ENCODE results near the gene RAD51D. TPM values are rescaled to one million over a fixed set of nuclear protein-coding genes. Genes with fewer than 3 reads are reported as not detected.
A peak's percentile ranks its signal among the peaks of the same experiment; 100 is the strongest.
"Not testable (repeated sequence)": the region's sequence is repeated elsewhere in the genome, so short reads cannot be mapped to it uniquely, and the experiment has no call there.

The RAD51D gene
- total RNA-seq, result 16.9 TPM

DNA sequence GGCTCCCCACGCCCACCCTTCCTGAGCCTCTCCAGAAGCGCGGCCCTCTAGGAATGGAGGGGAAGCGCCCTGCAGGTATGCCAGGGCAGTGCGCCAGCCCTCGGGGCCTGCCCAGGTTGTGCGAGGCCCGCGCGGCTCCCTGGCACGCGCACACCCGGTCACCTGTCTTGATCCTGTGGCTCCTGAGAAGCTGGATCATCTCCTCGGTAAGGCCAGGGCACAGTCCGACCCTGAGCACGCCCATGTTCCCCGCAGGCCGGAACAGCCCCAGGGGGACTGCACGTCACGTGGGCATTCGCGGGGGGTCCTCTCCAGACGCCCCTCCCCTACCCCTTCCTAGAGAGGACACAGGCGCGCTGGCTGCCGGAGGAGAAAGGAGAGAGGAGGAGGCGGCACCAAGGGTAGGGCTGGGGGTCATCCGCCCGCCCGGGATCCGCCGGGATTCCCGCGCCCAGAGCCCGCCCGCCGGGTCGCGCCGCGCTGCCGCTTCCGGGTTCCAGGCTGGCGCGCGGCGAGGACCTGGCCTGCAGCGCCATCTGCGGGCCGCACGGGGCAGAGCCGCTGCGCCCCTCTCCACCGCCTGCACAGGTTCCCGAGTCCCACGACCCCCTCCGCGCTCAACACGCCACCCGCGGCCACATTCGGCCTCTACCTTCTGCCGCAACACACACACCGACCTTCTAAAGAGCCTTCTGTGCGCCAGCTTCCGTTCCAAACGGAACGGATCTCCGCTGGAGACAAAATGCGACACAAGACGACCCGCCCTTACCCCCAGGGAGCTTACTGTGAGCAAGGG lies at the start of gene RAD51D:
TSS of gene RAD51D (minus strand) at position 491 of the 796 bp plus-strand sequence. CDS start at position 244, 247 bp downstream.
- ATAC-seq, result peak; percentile 91
- peak; percentile 84 for DNase-seq (ENCODE audit: low spot score)
- intact Hi-C loops (cut with DNase I), result loop anchor here (5.0 kb wide), 1 partner anchor 702 kb away; no protein-coding TSS in a partner anchor

DNA sequence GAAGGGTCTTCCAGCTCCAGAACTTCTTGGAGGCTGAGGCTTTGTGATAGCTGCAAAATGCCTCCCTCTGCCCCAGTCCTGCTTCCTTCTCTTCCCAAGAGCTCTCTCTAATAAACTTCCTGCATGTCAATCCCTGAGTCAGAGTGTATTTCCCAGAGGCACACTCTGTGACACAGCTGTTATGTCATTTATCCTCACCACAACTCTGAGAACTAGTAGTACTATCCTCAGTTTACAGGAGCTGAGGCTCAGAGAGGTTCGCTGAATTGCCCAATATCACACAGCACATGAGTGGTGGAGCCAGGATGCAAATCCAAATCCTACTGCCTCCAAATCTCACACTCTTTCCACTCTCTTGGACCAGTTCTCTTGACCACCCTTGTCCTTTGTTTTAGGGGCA lies 48.0 kb upstream of the RAD51D start:
- intact Hi-C loops (cut with DNase I), result no loop called here
- ATAC-seq, result no peak
- DNase-seq (ENCODE audit: low spot score), result no peak

DNA sequence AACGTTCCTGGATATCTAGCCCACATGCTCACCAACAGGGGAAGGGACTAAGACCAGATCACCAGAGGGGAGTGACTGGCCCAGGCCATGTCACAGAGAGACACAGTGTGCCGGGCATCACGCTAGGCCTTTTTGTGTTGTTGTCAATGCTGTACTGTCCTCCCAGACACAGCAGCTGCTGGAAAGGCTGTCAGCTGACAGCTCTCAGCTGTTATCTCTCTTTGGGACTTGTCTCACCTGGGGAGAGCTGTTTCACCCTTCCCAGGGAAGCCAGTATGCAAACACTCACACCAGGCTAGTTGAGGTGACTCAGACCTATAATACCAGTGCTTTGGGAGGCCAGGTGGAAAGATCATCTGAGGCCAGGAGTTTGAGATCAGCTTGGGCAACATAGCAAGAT lies 47.4 kb upstream of the RAD51D start:
- DNase-seq (ENCODE audit: low spot score), result peak; percentile 6

DNA sequence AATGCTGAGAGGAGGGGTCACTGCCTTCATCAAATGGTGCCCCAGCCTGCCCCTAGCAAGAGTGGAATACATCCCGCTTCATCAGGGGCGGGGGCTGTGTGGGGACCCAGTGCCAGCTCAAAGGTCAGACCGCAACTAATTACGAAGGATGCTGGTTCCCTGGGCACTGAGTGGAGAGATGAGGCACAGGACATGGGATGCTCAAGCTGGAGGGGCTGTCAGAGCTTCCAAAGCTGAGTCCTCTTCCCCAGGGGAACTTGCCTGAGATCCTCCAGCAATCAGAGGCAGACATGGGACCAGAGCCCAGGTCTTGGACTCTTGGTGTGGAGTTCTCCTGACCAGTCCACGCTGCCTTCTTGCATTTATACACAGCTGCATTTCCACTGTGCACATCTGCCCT lies 46.9 kb upstream of the RAD51D start:
- no peak for ATAC-seq
- DNase-seq (ENCODE audit: low spot score), result peak; percentile 22
- intact Hi-C loops (cut with DNase I), result no loop called here

More for the DNA sequence above, 47.4 kb upstream of the RAD51D start:
- no peak for ATAC-seq
- intact Hi-C loops (cut with DNase I), result no loop called here

DNA sequence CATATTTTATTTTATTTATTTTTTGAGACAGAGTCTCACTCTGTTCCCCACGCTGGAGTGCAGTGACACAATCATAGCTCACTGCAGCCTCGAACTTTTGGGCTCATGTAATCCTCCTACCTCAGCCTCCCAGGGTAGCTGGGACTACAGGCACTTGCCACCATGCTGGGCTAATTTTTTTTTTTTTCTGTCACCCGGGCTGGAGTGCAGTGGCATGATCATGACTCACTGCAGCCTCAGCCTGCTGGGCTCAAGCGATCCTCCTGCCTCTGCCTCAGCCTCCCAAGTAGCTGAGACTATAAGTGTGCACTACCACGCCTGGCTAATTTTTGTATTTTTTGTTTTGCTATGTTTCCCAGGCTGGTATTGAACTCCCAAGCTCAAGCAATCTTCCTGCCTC lies 45.1 kb upstream of the RAD51D start:
- DNase-seq (ENCODE audit: low spot score), result no peak
- intact Hi-C loops (cut with DNase I), result no loop called here
- no peak for ATAC-seq

DNA sequence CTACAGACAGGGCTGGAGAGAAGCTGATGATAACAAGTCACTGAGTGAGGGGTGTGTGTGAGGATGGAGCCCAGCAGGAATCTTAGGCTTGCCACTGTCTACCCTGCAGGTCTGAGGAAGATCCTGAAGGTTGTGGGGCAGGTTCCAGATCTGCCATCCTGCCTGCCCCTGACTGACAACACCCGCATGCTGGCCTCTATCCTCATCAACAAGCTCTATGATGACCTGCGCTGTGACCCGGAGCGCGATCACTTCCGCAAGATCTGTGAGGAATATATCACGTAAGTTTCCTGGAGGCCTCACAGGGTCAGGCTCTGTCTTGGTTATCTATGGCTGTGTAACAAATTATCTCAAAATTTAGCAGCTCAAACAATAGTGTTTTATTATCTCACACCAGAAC lies 44.2 kb upstream of the RAD51D start:
- intact Hi-C loops (cut with DNase I), result no loop called here
- DNase-seq (ENCODE audit: low spot score), result no peak
- no peak for ATAC-seq

DNA sequence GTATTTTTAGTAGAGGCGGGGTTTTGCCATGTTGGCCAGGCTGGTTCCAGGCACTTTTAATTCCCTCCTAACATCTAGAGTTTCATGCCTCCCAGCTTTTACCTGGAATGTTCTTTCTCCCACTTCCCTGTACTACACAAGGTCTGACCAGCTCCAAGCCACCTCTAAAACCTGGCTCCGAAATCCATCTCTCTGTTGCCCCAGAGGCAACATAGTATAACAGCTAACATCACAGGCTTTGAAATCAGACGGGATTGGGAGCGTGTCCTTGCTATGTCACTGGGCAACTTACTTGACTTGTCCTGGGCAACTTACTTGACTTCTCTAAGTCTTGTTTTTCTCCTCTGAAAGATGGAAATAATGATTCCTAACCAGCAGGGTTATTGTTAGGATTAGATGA lies 43.1 kb upstream of the RAD51D start:
- DNase-seq (ENCODE audit: low spot score) (no peak), ATAC-seq (no peak)
- intact Hi-C loops (cut with DNase I), result no loop called here

DNA sequence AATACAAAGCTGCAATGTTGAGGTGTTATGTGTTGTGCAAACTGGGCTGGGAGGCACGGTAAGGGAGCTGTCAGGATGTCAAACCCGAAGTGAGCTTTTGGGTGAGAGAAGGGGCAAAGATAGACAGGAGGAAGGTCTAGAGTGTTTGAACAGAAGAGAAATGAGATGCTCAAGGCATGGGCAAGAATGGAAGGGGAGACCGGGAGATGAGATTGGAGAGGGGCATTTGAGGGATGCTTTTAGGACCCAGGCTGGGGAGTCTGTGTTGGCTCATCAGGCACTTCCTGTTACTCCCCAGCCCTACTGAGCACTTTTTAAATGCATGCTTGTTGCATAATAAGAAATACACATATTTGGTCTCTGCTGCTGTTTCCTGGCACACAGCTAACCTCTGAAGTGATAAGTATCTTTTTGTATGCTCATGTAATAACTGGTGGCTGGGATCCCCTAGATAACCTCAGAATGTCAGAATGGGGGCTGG lies 41.7 kb upstream of the RAD51D start:
- ATAC-seq, result no peak
- intact Hi-C loops (cut with DNase I), result no loop called here
- no peak for DNase-seq (ENCODE audit: low spot score)

DNA sequence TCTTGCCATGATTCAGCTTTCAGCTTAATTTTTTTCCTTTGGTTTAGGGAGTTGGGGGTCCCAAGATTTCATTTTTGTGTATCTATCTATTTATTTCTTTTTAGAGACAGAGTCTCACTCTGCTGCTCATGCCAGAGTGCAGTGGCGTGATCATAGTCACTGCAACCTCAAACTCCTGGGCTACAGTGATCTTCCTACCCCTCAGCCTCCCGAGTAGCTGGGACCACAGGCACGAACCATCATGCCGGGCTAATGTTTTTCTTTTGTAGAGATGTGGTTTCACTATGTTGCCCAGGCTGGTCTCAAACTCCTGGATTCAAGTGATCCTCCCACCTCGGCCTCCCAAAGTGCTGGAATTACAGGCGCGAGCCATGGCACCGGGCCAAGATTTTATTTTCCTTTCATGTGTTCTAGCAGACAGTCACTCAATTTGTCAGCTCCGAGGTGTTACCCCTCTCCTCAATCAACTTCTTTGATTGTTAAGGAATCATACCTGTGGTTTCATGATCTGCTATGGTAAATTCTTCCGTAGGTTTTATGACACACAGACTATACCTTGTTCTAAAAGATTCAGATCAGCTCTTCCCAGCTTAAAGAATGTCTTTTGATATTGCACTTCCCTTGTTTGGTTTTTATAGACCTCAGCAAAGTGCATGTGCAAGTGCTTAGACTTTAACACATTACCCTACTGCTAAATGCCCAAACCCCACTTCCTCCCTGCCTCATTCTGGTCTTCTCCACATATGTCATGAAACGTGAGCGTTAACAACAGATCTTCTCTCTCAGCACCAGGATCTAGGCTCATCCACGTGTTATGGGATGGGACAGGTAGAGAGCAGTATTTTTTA lies 40.9 kb upstream of the RAD51D start:
- no peak for ATAC-seq
- intact Hi-C loops (cut with DNase I), result no loop called here
- no peak for DNase-seq (ENCODE audit: low spot score)

DNA sequence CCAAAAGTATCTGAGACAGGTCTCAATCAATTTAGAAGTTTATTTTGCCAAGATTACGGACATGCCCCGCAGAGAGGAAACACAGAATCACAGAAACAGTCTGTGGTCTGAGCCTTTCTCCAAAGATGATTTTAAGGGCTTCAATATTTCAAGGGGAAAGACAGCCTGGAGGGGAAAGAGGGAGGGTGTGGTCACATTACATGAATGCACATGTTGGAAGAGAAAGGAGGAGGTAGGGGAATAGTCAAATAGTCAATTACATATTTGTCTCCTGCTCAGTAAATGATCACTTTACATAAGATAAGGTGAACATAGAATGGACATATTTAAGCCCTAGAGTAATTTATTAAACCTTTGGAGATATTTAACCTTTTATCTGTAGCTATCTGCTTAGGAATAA lies 40.3 kb upstream of the RAD51D start:
- no peak for DNase-seq (ENCODE audit: low spot score)
- no peak for ATAC-seq
- intact Hi-C loops (cut with DNase I), result no loop called here

DNA sequence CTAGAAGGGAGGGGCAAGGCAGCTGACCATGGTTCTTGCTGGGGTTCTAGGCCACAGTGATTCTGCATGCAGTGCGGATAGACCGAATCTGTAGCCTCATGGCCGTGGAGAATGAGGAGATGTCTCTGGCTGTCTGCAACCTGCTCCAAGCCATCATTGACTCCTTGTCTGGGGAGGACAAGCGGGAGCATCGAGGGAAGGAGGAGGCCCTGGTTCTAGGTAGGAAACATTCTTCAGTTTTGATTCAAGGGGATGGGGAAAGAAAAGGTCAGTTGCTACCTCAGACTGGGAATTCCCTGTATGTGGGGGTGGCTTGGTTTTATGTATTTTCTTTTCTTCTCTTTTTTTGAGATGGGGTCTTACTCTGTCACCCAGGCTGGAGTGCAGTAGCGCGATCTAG lies 35.6 kb upstream of the RAD51D start:
- intact Hi-C loops (cut with DNase I), result no loop called here
- DNase-seq (ENCODE audit: low spot score), result no peak
- ATAC-seq, result no peak

DNA sequence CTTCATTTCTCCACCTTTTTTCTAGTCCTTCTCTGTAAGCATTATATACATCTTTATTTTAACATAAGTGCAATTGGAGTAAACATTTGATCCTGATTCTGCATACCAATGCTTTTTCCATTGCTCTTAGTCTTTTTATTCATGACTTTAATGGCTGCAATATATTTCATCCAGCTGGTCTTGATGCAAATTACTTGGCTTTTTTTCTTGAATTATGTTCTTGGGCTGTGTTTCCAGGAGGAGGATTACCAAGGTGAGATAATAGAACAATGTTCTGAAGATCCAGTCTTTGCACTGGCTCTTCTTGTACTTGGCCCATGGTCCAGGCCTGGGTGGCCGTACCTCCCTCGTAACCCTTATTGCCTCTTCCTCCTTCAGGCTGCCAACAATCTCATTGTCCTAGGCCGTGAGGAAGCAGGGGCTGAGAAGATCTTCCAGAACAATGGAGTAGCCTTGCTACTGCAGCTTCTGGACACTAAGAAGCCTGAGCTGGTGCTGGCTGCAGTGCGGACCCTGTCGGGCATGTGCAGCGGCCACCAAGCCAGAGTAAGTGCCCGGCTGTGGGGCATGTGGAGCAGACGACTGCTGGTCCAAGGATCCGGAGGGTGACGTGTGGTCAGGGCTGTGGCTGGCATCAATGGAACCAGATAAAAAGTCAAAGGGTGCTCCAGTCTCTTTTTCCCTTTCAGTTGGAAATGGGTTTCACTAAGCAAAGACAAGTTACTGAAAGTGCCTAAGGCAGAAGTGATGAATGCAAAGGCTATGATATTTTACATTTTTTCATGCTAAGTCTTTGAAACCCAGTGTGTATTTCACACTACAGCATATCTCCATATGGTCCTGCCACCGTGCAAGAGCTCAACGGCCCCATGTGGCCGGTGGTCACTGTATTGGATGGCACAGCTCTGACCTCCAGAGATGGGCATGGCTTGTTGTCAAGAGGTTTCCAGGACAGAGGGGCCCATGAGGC lies 34.8 kb upstream of the RAD51D start:
- ATAC-seq (no peak), DNase-seq (ENCODE audit: low spot score) (no peak)
- intact Hi-C loops (cut with DNase I), result no loop called here

DNA sequence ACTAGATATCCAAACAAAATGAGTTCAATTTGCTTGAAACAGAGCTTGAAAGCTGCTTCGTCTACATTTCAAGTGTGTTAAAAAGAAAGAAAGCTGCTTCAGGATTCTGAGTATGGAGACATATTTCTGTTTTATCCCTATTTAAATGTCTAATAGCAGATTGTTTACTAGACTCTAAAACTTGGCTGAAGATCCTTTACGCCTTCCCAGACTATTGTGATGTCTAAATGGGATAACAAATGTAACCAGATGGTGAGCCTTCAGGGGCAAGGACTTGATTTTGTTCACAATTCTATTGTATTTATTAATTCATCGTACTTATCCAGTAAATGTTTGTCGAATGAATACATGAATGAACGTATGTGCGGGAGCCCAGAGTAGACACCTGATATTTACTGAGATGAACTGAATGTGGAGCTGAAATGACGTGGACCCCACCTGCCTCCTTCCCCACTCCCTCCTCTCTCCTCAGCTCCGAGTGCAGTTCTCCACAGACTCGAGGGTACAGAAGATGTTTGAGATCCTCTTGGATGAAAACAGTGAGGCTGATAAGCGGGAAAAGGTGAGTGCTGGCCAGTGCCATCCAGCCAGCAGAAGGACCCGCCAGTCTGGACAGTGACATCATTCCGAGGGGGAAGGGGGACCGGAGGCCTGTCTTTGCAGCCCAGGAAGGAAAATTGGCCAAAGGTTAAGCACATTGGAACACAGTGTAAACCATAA lies 32.9 kb upstream of the RAD51D start:
- ATAC-seq (no peak), DNase-seq (ENCODE audit: low spot score) (no peak)
- intact Hi-C loops (cut with DNase I), result no loop called here

DNA sequence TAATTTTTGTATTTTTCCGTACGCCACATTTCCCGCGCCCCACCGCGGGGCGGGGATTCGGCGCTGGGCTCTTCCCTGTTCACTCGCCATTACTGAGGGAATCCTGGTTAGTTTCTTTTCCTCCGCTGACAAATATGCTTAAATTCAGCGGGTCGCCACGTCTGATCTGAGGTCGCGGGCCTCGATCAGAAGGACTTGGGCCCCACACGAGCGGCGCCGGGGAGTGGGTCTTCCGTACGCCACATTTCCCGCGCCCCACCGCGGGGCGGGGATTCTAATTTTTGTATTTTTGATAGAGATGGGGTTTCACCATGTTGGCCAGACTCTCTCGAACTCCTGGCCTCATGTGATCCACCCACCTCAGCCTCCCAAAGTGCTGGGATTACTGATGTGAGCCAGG lies 31.4 kb upstream of the RAD51D start:
- DNase-seq (ENCODE audit: low spot score); intact Hi-C loops (cut with DNase I); ATAC-seq: not testable (repeated sequence)

DNA sequence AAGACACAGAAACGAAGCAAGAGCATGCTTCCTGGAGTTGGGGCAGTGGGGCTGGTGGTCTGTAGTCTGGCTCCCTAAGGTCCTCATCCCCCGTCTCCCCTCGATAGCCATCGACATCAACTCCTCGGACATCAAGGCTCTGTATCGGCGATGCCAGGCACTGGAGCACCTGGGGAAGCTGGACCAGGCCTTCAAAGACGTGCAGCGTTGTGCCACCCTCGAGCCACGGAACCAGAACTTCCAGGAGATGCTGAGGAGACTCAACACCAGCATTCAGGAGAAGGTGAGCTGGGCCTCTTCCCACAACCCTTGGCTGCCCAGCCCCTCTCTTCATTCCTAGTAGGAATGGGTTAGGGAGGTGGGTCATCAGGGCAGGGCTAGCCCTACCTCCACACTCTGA lies 30.3 kb upstream of the RAD51D start:
- intact Hi-C loops (cut with DNase I), result no loop called here
- DNase-seq (ENCODE audit: low spot score) (no peak), ATAC-seq (no peak)

DNA sequence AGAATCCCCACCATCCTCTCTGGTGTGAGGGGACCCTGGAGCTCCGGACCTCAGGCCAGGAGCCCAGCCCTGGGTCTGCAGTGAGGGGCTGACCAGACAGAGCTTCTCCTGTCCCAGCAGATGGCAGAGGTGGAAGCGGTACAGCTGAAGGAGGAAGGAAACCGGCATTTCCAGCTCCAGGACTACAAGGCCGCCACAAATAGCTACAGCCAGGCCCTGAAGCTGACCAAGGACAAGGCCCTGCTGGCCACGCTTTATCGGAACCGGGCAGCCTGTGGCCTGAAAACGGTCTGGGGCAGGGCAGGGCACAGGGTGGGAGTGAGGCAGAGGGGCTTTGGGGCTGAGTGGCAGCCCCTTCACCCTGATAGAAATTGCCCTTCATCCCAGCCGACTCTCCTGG lies 28.5 kb upstream of the RAD51D start:
- DNase-seq (ENCODE audit: low spot score), result no peak
- no peak for ATAC-seq
- intact Hi-C loops (cut with DNase I), result no loop called here

DNA sequence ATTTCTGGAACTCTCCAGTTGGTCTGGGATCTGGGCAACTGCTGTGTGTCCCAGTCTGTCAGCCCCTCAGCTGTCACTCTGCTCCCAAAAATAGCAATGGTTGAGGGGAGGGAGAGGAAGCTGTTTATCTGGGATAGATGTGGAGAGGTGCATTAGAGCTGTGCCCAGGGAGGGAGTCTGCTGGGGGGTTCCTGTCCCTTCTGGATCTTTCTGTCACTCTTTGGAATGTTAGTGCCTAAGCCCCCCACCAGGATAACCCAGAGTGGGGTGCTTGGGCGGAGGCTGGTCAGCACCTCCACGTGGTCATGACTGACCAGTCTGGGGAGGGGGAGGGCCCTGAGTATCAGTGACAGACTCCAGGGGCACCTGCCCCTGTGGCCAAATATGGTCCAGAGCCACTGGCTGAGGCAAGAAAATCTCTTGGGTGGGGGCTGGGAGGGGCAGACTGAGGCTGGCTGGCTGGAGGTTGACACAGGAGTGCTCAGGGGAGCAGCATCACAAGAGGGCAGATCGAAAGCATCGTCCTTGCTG lies 27.8 kb upstream of the RAD51D start, which contains the start of gene UNC45B:
TSS of gene UNC45B (plus strand) at position 443 of the 531 bp plus-strand sequence. CDS start 447 bp downstream, outside the sequence.
- ATAC-seq, result peak; percentile 22
- intact Hi-C loops (cut with DNase I), result no loop called here
- no peak for DNase-seq (ENCODE audit: low spot score)

DNA sequence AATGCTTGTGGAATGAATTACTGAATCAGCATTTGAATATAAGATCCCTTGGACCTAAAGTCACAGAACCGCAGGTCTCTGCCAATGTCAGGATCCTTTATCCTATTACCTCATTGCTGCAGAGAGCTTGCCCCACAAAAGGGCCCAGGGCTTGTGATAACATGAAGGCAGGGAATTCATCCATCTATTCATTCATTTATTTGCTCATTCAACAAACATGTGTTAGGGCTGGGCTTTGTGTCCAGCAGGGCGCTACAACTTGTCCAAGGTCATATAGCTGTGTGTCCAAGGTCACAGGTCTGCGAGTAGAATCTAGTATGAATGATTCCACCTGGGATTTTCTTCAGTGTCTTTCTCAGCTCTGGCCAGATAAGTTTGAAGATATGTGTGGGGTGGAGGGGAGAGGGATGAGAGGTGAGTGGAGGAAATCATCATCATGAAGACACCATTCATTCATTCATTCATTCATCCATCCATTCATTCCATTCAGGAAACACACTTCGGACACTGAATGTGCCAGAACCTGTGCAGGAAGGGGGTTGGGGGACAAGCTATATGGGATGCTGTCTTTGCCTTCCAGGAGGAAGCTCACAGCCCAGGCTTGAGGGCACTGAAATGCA lies 26.7 kb upstream of the RAD51D start:
- intact Hi-C loops (cut with DNase I), result no loop called here
- no peak for ATAC-seq
- DNase-seq (ENCODE audit: low spot score), result no peak
